Measurements from ENCODE around the gene ZDHHC19.
"Not testable (repeated sequence)": the region's sequence is repeated elsewhere in the genome, so short reads cannot be mapped to it uniquely, and the experiment has no call there.

The ZDHHC19 gene

GRCh38 chr3:196202516-196202970, 8.7 kb downstream of the ZDHHC19 start:
- DNase-seq: no peak

DNA sequence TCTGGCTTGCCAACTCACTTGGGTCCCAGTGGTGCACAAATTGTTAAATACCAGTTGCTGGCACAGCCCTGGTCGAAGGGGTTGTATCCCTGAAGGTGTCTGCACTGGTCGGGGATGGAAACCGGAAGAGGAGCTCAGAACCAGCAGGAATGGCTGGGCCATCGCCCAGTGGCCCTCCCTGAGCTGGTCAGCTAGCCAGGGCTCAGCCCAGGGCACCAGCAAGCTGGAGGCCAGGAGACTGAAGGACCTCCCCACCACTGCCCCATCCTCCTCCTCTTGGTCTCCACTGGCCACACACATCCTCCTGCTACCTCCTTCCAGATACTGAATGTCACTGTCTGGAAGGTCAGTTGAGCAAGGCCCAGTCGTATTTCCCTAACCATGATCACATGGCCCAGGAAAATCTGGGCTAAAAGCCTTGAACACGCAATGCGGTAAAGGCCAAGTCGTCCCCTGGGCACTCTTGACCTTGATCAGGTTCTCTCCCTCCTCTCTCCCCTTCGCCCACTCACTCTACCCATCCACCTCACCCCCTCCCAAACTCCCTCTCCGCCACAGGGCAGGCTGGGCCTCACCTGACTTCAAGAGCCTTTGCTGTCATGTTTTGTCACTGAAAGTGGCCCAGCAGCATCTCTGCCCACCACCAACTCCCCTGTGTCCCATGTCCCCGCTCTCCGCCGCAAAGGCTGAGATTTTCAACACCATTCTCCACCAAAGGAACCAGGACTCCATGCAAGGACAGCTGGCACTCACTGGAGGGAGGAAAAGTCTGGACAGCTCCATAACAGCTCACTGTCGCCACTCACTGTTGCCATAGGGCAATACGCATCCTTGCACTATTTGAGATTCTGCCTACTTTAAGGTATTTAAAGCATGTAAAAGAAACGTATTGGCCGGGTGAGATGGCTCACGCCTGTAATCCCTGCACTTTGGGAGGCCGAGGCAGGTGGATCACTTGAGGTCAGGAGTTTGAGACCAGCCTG, 12.1 kb downstream of the ZDHHC19 start:
- no peak for DNase-seq

DNA sequence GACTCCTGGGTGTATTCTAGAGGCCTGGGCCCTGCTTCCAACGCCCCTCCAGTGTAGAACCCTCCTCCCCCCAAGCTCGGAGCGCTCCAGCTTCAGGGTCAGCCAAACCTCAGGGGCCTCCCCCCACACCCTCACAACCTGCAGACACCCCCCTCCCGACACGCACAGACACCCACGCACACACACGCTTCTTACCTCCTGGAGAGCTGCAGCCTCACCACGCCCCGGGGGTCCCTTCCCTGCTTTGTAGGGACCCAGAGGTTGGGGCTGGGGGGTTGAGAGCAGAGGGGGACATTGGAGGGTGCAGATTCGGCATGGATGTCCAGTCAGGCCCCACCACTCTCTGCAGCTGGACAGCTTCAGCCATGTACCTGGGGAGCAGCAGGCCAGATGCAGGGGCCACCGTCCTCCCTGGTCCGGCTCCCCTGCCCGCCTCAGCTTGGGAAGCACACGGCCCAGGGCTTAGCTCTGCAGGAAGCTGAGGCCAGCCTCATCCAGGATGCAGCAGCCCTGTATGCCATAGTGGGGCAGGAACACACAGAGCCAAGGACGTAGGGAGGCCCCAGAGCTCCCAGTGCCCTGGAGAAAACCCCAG, 13.0 kb downstream of the ZDHHC19 start:
- no peak for DNase-seq

- DNase-seq: no peak
Measured at GRCh38 chr3:196197524-196197923, 13.7 kb downstream of the ZDHHC19 start.

- DNase-seq: no peak
Measured at GRCh38 chr3:196195664-196196265, 15.4 kb downstream of the ZDHHC19 start.

DNA sequence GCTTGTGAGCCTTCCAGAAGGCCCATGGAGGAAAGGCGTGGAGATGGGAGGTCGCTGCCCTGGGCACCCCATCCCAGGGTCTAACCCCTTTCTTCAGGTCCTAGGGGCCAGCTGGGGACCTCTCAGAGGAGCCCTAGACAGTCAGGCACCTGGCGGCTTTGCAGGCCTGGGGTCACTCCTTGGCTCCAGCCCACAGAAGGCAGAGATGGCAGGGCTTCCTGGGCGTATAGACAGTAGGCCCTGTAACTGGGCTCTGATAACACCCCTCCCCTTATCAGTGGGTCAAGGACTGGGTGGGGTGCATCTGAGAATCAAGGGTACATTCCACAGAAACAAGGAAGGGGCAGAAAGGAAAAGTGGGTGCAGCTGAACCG, 16.7 kb downstream of the ZDHHC19 start:
- no peak for DNase-seq

DNA sequence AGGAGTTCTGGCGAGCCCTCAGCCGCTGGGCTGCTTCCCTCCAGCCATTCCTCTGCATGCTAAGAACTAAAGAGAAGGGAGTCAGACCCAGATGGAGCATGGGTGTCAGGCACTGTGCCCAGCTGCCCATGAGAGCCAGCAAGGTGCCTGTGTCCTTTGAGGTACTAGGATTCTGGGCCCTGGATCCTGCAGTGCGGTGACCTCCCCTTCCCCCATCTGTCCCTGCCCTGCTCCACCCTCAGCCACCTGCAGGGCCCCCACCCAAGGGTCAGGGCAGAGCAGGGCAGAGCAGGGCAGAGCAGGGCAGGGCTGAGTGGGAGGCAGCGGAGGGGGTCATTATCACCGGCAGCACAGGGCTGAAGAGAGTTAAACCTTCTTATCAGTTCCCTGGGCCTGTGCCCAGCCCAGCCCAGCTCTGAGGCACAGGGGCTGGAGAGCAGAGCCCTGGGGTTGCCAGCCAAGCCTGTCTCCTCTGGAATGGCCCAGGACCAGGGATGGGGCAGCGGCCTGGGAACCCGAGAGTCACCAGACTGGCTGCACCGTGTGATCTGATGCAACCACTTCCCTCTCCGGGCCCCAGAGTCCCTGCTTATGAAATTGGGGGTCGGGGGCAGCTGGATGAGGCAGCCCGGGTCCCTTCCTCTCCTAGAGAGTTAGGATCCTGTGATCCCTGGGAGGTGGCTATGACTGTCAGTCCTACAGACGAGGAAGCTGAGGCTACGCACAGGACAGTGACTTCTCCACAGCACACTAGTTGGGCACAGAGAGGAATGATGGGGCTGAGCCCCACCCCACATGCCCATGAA, 17.3 kb downstream of the ZDHHC19 start:
- no peak for DNase-seq

GRCh38 chr3:196193133-196193735, 18.0 kb downstream of the ZDHHC19 start:
- no peak for DNase-seq

DNA sequence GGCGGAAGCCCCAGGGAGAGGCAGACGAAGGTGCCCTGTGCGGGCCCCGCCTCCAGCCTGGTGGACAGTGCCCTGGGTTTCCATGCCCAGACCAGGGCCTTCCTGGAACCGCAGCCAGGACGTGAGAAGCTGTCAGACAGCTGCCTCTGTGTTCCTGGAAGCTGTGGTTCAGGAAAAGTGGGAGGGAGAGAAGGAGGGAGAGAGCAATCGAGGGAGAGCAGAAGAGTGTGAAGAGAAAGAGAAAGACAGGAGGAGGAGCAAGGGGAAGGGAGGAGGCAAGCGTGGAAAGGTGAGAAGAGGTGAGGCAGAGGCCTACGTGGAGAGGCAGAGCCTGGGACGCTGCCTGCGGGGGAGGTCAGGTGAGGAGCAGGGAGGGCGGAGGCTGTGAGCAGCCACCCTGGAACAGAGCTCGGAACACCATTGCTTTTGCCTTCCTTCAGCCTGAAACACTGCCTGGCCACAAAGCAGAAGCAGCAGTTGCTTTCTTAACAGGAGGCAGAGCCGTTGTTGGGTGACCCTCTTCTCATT, 18.6 kb downstream of the ZDHHC19 start:
- DNase-seq: no peak

DNA sequence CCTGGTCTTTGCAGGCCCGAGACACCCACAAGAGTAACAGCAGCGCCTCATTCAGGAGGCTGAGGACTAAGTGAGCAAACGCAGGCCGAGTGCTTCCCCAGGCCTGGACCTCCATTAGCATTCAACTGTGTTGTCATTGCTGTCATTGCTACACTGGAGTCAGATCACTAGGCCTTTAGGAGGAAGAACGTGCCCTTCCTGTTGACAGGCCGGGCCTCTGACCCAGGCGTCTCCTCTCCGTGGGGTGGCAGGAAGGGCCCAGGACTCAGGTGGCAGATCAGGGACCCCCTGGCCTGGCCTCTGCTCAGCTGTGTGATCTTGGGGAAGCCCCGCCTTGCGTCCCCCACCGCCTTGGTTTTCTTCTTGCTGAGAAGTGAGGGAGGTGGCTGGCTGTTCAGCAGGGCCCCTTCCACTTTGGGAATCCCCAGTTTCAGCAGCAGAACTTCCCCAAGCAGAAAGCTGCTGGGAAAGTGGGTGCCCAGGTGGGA, 19.1 kb downstream of the ZDHHC19 start:
- DNase-seq: peak; percentile 32 to 34

DNA sequence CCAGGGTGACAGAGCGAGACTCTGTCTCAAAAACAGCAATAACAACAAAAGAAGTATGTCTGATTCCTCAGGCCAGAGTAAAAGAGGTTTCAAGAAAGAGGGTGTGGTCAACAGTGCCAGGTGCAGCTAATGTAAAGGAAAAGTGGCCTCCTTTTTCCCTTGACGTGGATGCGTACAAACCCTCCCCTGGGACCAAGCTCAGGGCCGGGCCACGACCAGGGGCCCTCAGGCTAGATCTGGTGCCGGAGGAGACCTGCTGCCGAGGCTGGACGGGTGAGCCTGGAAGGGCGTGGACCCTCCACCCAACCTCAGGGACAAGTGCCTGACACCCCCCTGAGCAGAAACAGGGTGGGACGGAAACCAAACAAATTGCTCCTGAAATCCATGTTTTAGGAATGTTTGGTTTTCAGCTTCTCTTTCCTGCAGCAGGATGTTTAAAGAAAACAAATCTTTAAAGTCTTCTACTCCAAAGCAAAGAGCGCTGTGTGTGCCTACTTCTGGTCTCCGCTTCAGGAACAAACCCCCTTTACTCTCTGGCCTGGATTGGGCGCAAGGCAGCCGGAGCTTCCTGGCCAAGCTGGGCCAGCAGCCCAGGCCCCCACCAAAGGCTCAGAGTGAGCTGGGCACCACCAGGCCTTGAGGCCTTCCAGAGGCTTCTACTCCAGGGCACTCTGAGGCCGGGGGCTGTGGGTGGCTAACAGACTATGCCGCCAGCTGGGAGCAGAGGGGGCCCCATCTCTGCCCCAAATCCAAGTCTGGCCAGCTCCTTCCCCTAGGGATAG, 21.4 kb downstream of the ZDHHC19 start:
- DNase-seq: no peak

- no peak for DNase-seq
Measured at GRCh38 chr3:196186651-196187573, 24.3 kb downstream of the ZDHHC19 start.

DNA sequence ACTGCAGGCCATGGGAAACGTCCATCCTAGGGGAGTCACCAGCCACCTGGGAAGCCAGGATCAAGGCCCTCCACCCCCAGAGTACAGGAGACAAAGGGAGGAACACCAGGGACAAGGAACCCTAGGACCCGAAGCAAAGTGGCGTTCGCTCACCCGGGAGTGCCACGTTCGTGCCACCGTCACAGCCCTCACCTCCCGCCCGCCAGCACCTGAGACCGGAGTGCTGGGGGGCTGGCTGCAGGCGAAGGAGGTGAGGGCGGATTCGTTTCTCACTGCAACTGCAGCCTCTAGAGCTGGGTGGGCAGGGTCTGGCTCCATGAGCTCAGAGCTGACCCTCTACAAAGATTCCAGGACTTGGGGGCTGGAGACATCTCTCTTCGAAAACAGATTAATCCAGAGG, 26.3 kb downstream of the ZDHHC19 start:
- no peak for DNase-seq

DNA sequence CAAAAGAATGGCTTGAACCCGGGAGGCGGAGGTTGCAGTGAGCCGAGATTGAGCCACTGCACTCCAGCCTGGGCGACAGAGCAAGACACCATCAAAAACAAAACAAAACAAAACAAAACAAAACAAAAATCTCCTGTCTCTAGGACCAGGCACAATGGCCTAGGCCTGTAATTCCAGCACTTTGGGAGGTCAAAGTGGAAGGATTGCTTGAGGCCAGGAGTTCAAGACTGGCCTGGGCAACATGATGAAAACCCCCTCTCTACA, 27.1 kb downstream of the ZDHHC19 start:
- not testable (repeated sequence) for DNase-seq

- DNase-seq: no peak
Measured at GRCh38 chr3:196181127-196181546, 30.1 kb downstream of the ZDHHC19 start.

GRCh38 chr3:196180346-196180745, 30.9 kb downstream of the ZDHHC19 start:
- DNase-seq: no peak

GRCh38 chr3:196179380-196180308, 31.6 kb downstream of the ZDHHC19 start:
- peak; percentile 81 to 85 for DNase-seq

DNA sequence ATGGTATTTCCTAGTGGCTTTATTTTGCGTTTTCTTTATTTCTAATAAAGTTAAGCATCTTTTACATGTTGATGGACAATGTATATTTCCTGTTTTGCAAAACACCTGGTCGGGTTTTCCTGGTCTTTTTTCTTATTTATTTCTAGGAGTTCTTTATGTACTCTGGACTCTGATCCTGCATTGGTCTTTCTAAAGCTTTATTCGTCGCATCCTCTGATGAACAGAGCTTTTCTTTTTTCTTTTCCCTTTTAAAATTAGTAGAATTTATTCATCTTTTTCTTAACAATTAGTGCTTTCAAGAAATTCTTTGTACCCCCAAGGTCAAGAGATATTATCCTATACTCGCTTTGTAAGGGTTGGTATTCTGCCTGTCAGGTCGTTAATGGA, 32.2 kb downstream of the ZDHHC19 start:
- DNase-seq: no peak

DNA sequence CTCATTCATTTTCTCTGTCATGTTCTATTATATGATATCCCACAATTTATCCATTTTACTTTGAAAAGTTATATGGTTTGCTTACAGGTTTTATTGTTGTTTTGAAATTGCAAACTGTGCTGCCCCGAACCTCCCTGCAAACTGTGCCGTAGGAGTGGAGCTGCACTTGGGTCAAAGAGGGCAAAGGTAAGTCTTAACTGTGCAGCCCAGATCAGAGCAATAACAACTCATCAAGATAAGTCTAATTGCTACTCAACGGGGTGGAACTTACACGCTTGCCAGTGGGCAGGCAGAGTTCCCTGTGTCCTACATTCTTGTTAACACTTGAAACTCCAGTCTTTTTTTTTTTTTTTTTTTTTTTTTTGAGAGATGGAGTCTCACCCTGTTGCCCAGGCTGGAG, 33.2 kb downstream of the ZDHHC19 start:
- no peak for DNase-seq
